Neural cell (in vitro differentiated cells): ENCODE data around the gene PTPRD. TPM values are rescaled to one million over a fixed set of nuclear protein-coding genes. Genes with fewer than 3 reads are reported as not detected.
A peak's percentile ranks its signal among the peaks of the same experiment; 100 is the strongest.

ENCODE experiments used
- H2AFZ ChIP-seq: fragments of 200-600, 300-800 bp; sonication (generic), shearing (Covaris generic); 2 replicates; pipeline ENCODE4 v1.6.0; 2014; ENCODE audit warnings: low read depth, mild to moderate bottlenecking, antibody characterized with exemption, low read length, moderate library complexity
- H3F3A ChIP-seq: fragments of 200-600 bp; shearing (Covaris generic); 2 replicates; pipeline ENCODE4 v1.6.1; 2016; ENCODE audit warnings: mild to moderate bottlenecking, moderate library complexity, mixed read lengths, antibody characterized with exemption, low read length; ENCODE audit not compliant: insufficient read depth, poor library complexity, severe bottlenecking
- H3K27ac ChIP-seq: fragments of 200-600, 300-800 bp; sonication (generic), shearing (Covaris generic); 2 replicates; pipeline ENCODE4 v1.5.1; 2014; ENCODE audit warnings: mild to moderate bottlenecking, low read length, moderate library complexity
- H3K27me3 ChIP-seq: fragments of 300-800, 200-600 bp; sonication (generic), shearing (Covaris generic); 2 replicates; pipeline ENCODE4 v1.6.0; 2014; ENCODE audit warnings: mild to moderate bottlenecking, low read depth, low read length, moderate library complexity; ENCODE audit not compliant: insufficient read depth
- H3K36me3 ChIP-seq: fragments of 300-800, 200-600 bp; sonication (generic), shearing (Covaris generic); 2 replicates; pipeline ENCODE4 v1.5.1; 2014; ENCODE audit warnings: mild to moderate bottlenecking, antibody characterized with exemption, low read length, moderate library complexity; ENCODE audit not compliant: insufficient read depth
- H3K4me2 ChIP-seq: fragments of 300-800, 200-600 bp; sonication (generic), shearing (Covaris generic); 2 replicates; pipeline ENCODE4 v1.6.0; 2014; ENCODE audit warnings: mild to moderate bottlenecking, low read length
- H3K4me3 ChIP-seq: fragments of 300-800, 200-600 bp; sonication (generic), shearing (Covaris generic); 2 replicates; pipeline ENCODE4 v1.5.1; 2014; ENCODE audit warnings: mild to moderate bottlenecking, low read length, moderate library complexity
- H3K79me2 ChIP-seq: fragments of 200-600 bp; shearing (Covaris generic); replicated peaks from 2 replicates; pipeline ENCODE4 v1.6.0; 2014; ENCODE audit warnings: mild to moderate bottlenecking, low read length, moderate library complexity; ENCODE audit not compliant: insufficient read depth
- H3K9ac ChIP-seq: fragments of 300-800, 200-600 bp; sonication (generic), shearing (Covaris generic); 2 replicates; pipeline ENCODE4 v1.6.1; 2016; ENCODE audit warnings: mild to moderate bottlenecking, low read length, mixed read lengths
- H3K9me2 ChIP-seq: fragments of 200-600 bp; shearing (Covaris generic); 2 replicates; pipeline ENCODE4 v1.6.1; 2016; ENCODE audit warnings: mild to moderate bottlenecking, low read length, mixed read lengths; ENCODE audit not compliant: insufficient read depth
- H3K9me3 ChIP-seq: fragments of 200-600, 300-800 bp; sonication (generic), shearing (Covaris generic); 2 replicates; pipeline ENCODE4 v1.6.1; 2016; ENCODE audit warnings: mild to moderate bottlenecking, mixed run types, low read length, moderate library complexity, mixed read lengths
- H4K20me1 ChIP-seq: fragments of 200-600 bp; shearing (Covaris generic); 2 replicates; pipeline ENCODE4 v1.6.1; 2016; ENCODE audit warnings: mild to moderate bottlenecking, mixed run types; ENCODE audit not compliant: insufficient read depth
- CTCF ChIP-seq: fragments of 450-650 bp; IDR thresholded peaks from 2 replicates; pipeline ENCODE4 v1.5.1; 2014; ENCODE audit warnings: antibody characterized with exemption, mild to moderate bottlenecking, moderate library complexity; ENCODE audit not compliant: poor library complexity, severe bottlenecking
- EP300 ChIP-seq: fragments of 450-650 bp; conservative IDR thresholded peaks from 2 replicates; pipeline ENCODE4 v1.6.1; 2014; ENCODE audit warnings: antibody characterized with exemption, mild to moderate bottlenecking, moderate library complexity; ENCODE audit not compliant: poor library complexity, severe bottlenecking
- EZH2 ChIP-seq: fragments of 200-600, 300-800 bp; shearing (Covaris generic), sonication (generic); IDR thresholded peaks from 2 replicates; pipeline ENCODE4 v1.6.1; 2014; ENCODE audit warnings: antibody characterized with exemption, low read length, borderline replicate concordance, mild to moderate bottlenecking; ENCODE audit not compliant: insufficient read depth, poor library complexity, severe bottlenecking
- MXI1 ChIP-seq: fragments of 450-650 bp; conservative IDR thresholded peaks from 2 replicates; pipeline ENCODE4 v1.6.1; 2014; ENCODE audit warnings: antibody characterized with exemption, mild to moderate bottlenecking; ENCODE audit not compliant: poor library complexity, severe bottlenecking
- POLR2AphosphoS5 ChIP-seq: IDR thresholded peaks from 2 replicates; pipeline ENCODE4 v1.6.1; 2012
- RAD21 ChIP-seq: fragments of 450-650 bp; conservative IDR thresholded peaks from 2 replicates; pipeline ENCODE4 v1.6.1; 2014; ENCODE audit warnings: antibody characterized with exemption, mild to moderate bottlenecking, moderate library complexity
- REST ChIP-seq: IDR thresholded peaks from 2 replicates; pipeline ENCODE4 v1.6.1; 2012; ENCODE audit warnings: borderline replicate concordance
- SMC3 ChIP-seq: fragments of 450-650 bp; conservative IDR thresholded peaks from 2 replicates; pipeline ENCODE4 v1.6.1; 2014; ENCODE audit warnings: antibody characterized with exemption, mild to moderate bottlenecking, moderate library complexity; ENCODE audit not compliant: poor library complexity
- TAF1 ChIP-seq: IDR thresholded peaks from 2 replicates; pipeline ENCODE4 v1.6.1; 2012; ENCODE audit warnings: low read depth
- polyA plus RNA-seq: library from polyadenylated mRNA; depleted of rRNA; stranded (reverse); fragments of >200 nt; gene quantifications from 2 replicates; pipeline ENCODE4 v1.2.3, GENCODE V29; 2014

PTPRD gene
- polyA plus RNA-seq, 1 donor from 2014 or later, result 143 TPM

- Histone ChIP-seq H3F3A (no peaks in the 10 kb centered on the region), H3K9me3 (no peaks in the 10 kb centered on the region), H3K9me2 (no peaks in the 10 kb centered on the region), H2AFZ (no peak overlapping the region), H3K4me2 (no peak overlapping the region), H3K27me3 (no peaks in the 10 kb centered on the region), H3K36me3 (no peaks in the 10 kb centered on the region), H3K27ac (no peak overlapping the region), H3K9ac (no peak overlapping the region), H3K79me2 (no peaks in the 10 kb centered on the region), H3K4me3 (no peak overlapping the region), H4K20me1 (no peaks in the 10 kb centered on the region)
- TF ChIP-seq REST (no peak), RAD21 (no peak), EP300 (no peak), TAF1 (no peak), MXI1 (no peak), POLR2AphosphoS5 (no peak), CTCF (no peak), SMC3 (no peak), EZH2 (no peak)
Observed at GRCh38 chr9:8899511-8899910, 1713.3 kb downstream of the PTPRD start.

GRCh38 chr9:8895861-8896224 is 1717.0 kb downstream of the PTPRD start:
- peak; percentile 67 for TF ChIP-seq CTCF
- no peak for TF ChIP-seq POLR2AphosphoS5
- TF ChIP-seq SMC3, result peak; percentile 68
- TF ChIP-seq REST, result no peak
- peak; percentile 73 for TF ChIP-seq RAD21
- H3K9ac ChIP-seq, result no peak overlapping the region
- no peak overlapping the region for H3K27ac ChIP-seq
- no peaks in the 10 kb centered on the region for H3K27me3 ChIP-seq
- H3K4me3 ChIP-seq, result no peak overlapping the region
- no peaks in the 10 kb centered on the region for H3F3A ChIP-seq
- no peak overlapping the region for H2AFZ ChIP-seq
- H3K4me2 ChIP-seq, result no peak overlapping the region
- no peaks in the 10 kb centered on the region for H3K36me3 ChIP-seq
- H4K20me1 ChIP-seq, result no peaks in the 10 kb centered on the region
- H3K9me2 ChIP-seq, result no peaks in the 10 kb centered on the region
- no peaks in the 10 kb centered on the region for H3K9me3 ChIP-seq
- no peaks in the 10 kb centered on the region for H3K79me2 ChIP-seq
